ENCODE results near the gene COG5. TPM values are rescaled to one million over a fixed set of nuclear protein-coding genes. Genes with fewer than 3 reads are reported as not detected.
A peak's percentile ranks its signal among the peaks of the same experiment; 100 is the strongest.

Gene COG5
- total RNA-seq, 2 experiments from 2014 or later, result 29.2 to 30.7 TPM

DNA sequence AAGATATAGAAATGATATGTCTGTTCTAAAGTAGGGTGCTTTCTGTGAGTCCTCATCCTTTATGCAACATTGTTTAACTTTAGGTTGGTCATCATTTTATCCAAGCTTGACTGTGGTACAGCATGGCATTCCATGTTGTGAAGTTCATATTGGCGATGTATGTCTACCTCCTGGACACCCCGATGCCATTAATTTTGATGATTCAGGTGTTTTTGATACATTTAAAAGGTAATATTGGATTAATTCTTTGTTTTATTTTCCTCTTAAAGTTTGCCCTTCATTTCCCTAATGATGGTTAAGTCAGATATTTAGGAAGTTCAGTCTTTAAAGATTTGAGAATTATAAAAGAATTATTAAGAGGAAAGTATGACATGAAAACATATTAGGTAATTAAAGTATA, 373.6 kb downstream of the COG5 start:
- ChIA-PET CTCF (no interaction called here), POLR2A (no interaction called here)
- no peak overlapping the region for H3K4me3 Mint-ChIP-seq
- no peak for DNase-seq
- no peaks in the 10 kb centered on the region for H3K4me1 Mint-ChIP-seq
- peaks cover 39% of the 10 kb centered on the region for H3K36me3 Mint-ChIP-seq (ENCODE audit: low read depth)
- no peak overlapping the region for H3K27ac Mint-ChIP-seq
- no peaks in the 10 kb centered on the region for H3K27me3 Mint-ChIP-seq
- no peaks in the 10 kb centered on the region for H3K9me3 Mint-ChIP-seq

DNA sequence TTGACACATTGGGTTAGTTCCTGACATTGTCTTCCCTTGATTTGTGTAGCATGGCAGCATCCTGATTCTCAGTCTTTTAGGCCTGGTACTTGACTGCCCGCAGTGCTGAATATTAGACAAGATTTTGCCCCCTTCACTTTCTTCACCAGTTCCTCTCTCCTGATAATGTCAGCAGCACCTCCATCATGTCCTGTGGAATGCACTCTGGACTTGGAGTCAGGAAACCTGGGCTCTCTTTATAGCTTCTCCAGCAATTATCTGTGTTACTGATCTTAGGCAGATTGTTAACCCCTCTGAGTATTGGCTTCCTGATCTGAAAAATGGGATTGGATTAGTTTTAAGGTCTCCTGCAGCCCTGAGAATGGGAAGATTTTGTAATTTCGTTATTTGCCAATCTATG, 375.9 kb downstream of the COG5 start:
- Mint-ChIP-seq H3K4me1 (peaks cover 1% of the 10 kb centered on the region), H3K9me3 (no peaks in the 10 kb centered on the region), H3K27ac (no peak overlapping the region), H3K4me3 (no peak overlapping the region), H3K27me3 (no peaks in the 10 kb centered on the region), H3K36me3 (ENCODE audit: low read depth) (peaks cover 50% of the 10 kb centered on the region)
- no peak for DNase-seq
- CTCF ChIA-PET, result no interaction called here
- POLR2A ChIA-PET, result no interaction called here

DNA sequence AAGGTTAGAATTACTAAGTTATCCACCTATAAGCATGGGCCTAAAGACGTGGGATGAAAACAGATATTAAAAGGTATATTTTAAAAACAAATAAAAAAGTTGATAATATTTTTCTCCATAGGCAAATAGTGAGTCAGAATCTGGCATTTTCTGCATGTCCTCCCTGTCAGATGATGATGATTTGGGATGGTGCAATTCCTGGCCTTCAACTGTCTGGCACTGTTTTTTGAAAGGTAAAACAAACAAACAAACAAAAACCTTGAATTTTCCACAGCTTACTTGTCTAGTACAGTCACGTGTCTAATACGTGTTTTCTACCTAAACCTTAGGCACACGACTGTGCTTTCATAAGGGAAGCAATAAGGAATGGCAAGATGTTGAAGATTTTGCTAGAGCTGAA, 377.5 kb downstream of the COG5 start:
- no peaks in the 10 kb centered on the region for H3K27me3 Mint-ChIP-seq
- no peak overlapping the region for H3K4me3 Mint-ChIP-seq
- no peak for DNase-seq
- H3K9me3 Mint-ChIP-seq, result no peaks in the 10 kb centered on the region
- H3K4me1 Mint-ChIP-seq, result peaks cover 1% of the 10 kb centered on the region
- peaks cover 50% of the 10 kb centered on the region for H3K36me3 Mint-ChIP-seq (ENCODE audit: low read depth)
- ChIA-PET POLR2A (no interaction called here), CTCF (no interaction called here)
- H3K27ac Mint-ChIP-seq, result no peak overlapping the region

DNA sequence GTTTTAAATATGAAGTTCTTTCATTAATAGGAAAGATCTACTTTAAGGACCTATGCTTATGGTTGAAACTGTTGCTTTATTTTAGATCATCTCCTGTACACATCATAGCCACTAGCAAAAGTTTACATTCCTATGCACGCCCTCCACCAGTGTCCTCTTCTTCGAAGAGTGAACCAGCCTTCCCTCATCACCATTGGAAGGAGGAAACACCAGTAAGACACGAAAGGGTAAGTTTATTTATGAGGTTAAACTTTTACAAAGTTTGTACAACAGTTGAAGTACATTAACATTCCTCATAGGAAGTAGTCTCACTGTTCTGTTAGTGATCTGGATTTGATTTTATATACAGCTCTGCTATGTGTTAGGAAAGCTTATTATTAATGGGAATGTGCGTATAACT, 378.0 kb downstream of the COG5 start:
- Mint-ChIP-seq H3K4me3 (no peak overlapping the region), H3K4me1 (peaks cover 1% of the 10 kb centered on the region), H3K36me3 (ENCODE audit: low read depth) (peaks cover 55% of the 10 kb centered on the region), H3K9me3 (no peaks in the 10 kb centered on the region), H3K27ac (no peak overlapping the region), H3K27me3 (no peaks in the 10 kb centered on the region)
- no peak for DNase-seq
- ChIA-PET POLR2A (no interaction called here), CTCF (interaction anchor here (0.6 kb wide), 2 partner anchors 17 to 98 kb away, joined by 3 read pairs; partner anchors contain the start of gene HBP1)

- Mint-ChIP-seq H3K36me3 (ENCODE audit: low read depth) (peaks cover 34% of the 10 kb centered on the region), H3K4me3 (no peak overlapping the region), H3K27ac (no peak overlapping the region), H3K27me3 (no peaks in the 10 kb centered on the region), H3K9me3 (no peaks in the 10 kb centered on the region), H3K4me1 (peaks cover 7% of the 10 kb centered on the region)
- CTCF ChIA-PET, result interaction anchor here (1.0 to 1.5 kb wide), 2 partner anchors 8 to 14 kb away, joined by 3 read pairs; no protein-coding TSS in a partner anchor
- no peak for DNase-seq
- POLR2A ChIA-PET, result no interaction called here
These were observed 382.5 kb downstream of the COG5 start for GRCh38 chr7:107181172-107181571.

DNA sequence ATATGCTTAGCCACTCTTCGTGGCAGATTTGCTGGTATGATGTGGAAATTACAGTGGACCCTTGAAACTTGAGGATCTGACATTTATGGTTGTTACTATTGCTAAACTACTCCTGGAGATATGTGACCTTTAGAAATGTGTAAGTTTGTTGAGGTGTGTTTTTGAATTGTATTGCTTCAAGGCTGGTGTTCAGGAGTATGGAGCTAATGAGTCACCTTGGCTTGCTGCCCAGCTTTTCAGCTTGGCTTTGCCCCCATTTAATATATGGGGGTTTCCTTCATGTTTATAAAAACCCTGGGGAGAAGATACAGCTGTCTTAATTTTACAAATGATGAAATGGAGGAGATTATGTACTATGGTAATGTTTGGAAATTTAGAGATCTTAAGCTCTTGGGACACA, 383.3 kb downstream of the COG5 start:
- Mint-ChIP-seq H3K36me3 (ENCODE audit: low read depth) (peaks cover 31% of the 10 kb centered on the region), H3K27me3 (no peaks in the 10 kb centered on the region), H3K9me3 (no peaks in the 10 kb centered on the region), H3K4me1 (peaks cover 8% of the 10 kb centered on the region), H3K4me3 (no peak overlapping the region), H3K27ac (no peak overlapping the region)
- DNase-seq, result no peak
- CTCF ChIA-PET, result interaction anchor here (0.9 to 1.5 kb wide), 3 partner anchors 9 to 40 kb away, joined by 3 read pairs; no protein-coding TSS in a partner anchor
- POLR2A ChIA-PET, result no interaction called here

DNA sequence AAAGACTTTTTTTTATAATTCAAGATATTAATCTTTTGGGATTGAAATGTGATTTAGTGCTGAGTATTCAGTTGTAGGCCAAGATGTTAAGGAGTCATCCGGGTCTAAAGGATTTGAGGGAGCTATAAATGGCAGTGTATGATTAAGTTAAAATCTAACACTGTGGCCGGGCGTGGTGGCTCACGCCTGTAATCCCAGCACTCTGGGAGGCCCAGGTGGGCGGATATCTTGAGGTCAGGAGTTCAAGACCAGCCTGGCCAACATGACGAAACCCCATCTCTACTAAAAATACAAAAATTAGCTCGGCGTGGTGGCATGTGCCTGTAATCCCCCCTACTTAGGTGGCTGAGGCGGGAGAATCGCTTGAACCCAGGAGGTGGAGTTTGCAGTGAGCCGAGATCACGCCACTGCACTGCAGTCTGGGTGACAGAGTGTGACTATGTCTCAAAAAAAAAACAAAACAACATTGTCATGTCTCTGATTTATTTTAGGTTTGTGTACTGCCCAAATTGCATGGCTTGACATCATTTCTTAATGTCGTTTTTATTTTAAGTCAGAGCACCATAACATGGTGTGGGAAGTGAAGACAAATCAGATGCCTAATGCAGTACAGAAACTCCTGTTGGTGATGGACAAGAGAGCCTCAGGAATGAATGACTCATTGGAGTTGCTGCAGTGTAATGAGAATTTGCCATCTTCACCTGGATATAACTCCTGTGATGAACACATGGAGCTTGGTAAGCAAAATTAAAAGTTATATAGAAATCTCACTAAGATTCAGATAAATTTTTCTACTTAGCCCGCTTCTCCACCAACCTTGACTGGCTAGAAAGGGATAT, 384.2 kb downstream of the COG5 start:
- no peak for DNase-seq
- H3K4me1 Mint-ChIP-seq, result peaks cover 13% of the 10 kb centered on the region
- POLR2A ChIA-PET, result no interaction called here

GRCh38 chr7:107173691-107174406, 389.9 kb downstream of the COG5 start:
- no peak for DNase-seq
- no peaks in the 10 kb centered on the region for H3K27me3 Mint-ChIP-seq
- CTCF ChIA-PET, result interaction anchor here (0.6 to 1.2 kb wide), 4 partner anchors 17 to 32 kb away, joined by 3 to 4 read pairs (median 3); no protein-coding TSS in a partner anchor
- POLR2A ChIA-PET, result no interaction called here
- H3K4me3 Mint-ChIP-seq, result peak overlapping the region; percentile 9
- peaks cover 11% of the 10 kb centered on the region for H3K36me3 Mint-ChIP-seq (ENCODE audit: low read depth)
- H3K4me1 Mint-ChIP-seq, result peaks cover 41% of the 10 kb centered on the region
- H3K27ac Mint-ChIP-seq, result peak overlapping the region; percentile 70
- no peaks in the 10 kb centered on the region for H3K9me3 Mint-ChIP-seq

More for the DNA sequence above, 384.2 kb downstream of the COG5 start:
- H3K9me3 Mint-ChIP-seq, result no peaks in the 10 kb centered on the region
- peaks cover 27% of the 10 kb centered on the region for H3K36me3 Mint-ChIP-seq (ENCODE audit: low read depth)
- H3K4me3 Mint-ChIP-seq, result no peak overlapping the region
- no peak overlapping the region for H3K27ac Mint-ChIP-seq
- no peaks in the 10 kb centered on the region for H3K27me3 Mint-ChIP-seq
- CTCF ChIA-PET, result interaction anchor here (1.0 kb wide), 1 partner anchor 11 kb away, joined by 3 read pairs; no protein-coding TSS in a partner anchor

DNA sequence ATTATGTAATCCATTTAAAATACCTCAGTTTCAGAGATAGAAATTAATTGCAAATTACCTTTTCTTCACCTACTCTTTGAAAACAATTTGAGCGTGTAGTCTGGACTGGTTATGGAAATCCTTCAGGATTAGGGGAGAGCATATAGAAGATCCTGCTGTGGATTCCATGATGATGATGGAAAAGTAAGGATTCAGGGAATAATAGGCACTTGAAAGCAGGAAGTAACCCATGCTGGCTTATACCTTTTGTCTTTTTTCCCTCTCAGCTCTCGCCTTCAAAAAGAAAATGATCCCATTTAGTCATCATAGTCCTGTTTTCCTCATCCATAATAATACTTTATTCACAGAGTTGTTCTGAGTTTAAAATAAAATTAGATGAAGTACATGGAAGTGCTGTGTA, 390.5 kb downstream of the COG5 start:
- no peak for DNase-seq
- no peaks in the 10 kb centered on the region for H3K9me3 Mint-ChIP-seq
- H3K36me3 Mint-ChIP-seq (ENCODE audit: low read depth), result peaks cover 11% of the 10 kb centered on the region
- ChIA-PET POLR2A (no interaction called here), CTCF (no interaction called here)
- H3K4me3 Mint-ChIP-seq, result no peak overlapping the region
- peaks cover 42% of the 10 kb centered on the region for H3K4me1 Mint-ChIP-seq
- H3K27me3 Mint-ChIP-seq, result no peaks in the 10 kb centered on the region
- no peak overlapping the region for H3K27ac Mint-ChIP-seq

GRCh38 chr7:107172276-107173032, 391.3 kb downstream of the COG5 start:
- Mint-ChIP-seq H3K27me3 (no peaks in the 10 kb centered on the region), H3K27ac (no peak overlapping the region), H3K36me3 (ENCODE audit: low read depth) (peaks cover 10% of the 10 kb centered on the region), H3K9me3 (no peaks in the 10 kb centered on the region), H3K4me1 (peaks cover 50% of the 10 kb centered on the region), H3K4me3 (peak overlapping the region; percentile 44)
- POLR2A ChIA-PET, result no interaction called here
- CTCF ChIA-PET, result interaction anchor here (0.7 kb wide), 1 partner anchor 22 kb away, joined by 3 read pairs; no protein-coding TSS in a partner anchor
- DNase-seq, result no peak

DNA sequence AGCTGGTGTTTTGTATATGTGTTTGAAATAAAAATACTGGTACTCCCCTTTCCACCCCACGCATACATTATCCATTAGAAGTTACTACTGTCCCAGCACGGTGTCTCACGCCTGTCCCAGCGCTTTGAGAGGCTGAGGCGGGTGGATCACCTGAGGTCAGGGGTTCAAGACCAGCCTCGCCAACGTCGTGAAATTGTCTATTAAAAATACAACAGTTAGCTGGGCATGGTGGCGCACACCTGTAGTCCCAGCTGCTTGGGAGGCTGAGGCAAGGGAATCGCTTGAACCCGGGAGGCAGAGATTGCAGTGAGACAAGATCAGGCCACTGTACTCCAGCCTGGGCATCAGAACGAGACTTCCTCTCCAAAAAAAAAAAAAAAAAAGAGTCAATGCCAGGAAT, 392.2 kb downstream of the COG5 start:
- H3K27me3 Mint-ChIP-seq, result no peaks in the 10 kb centered on the region
- no peaks in the 10 kb centered on the region for H3K9me3 Mint-ChIP-seq
- ChIA-PET CTCF (interaction anchor here (0.7 kb wide), 1 partner anchor 23 kb away, joined by 3 read pairs; no protein-coding TSS in a partner anchor), POLR2A (no interaction called here)
- H3K4me1 Mint-ChIP-seq, result peaks cover 53% of the 10 kb centered on the region
- H3K36me3 Mint-ChIP-seq (ENCODE audit: low read depth), result peaks cover 10% of the 10 kb centered on the region
- no peak for DNase-seq
- H3K4me3 Mint-ChIP-seq, result peak overlapping the region; percentile 41
- peak overlapping the region; percentile 19 for H3K27ac Mint-ChIP-seq

GRCh38 chr7:107170051-107170915, 393.4 kb downstream of the COG5 start:
- Mint-ChIP-seq H3K9me3 (no peaks in the 10 kb centered on the region), H3K27ac (peak overlapping the region; percentile 99), H3K27me3 (peaks cover 2% of the 10 kb centered on the region), H3K4me1 (peaks cover 55% of the 10 kb centered on the region), H3K4me3 (peak overlapping the region; percentile 95), H3K36me3 (ENCODE audit: low read depth) (peaks cover 10% of the 10 kb centered on the region)
- DNase-seq, result no peak
- CTCF ChIA-PET, result interaction anchor here (1.5 to 1.9 kb wide), 2 partner anchors 20 to 573 kb away, joined by 5 to 8 read pairs; partner anchors contain the start of gene CBLL1
- POLR2A ChIA-PET, result interaction anchor here (2.1 kb wide), 1 partner anchor 573 kb away, joined by 10 read pairs; the partner anchor contains the start of gene CBLL1
